ENCODE measurements around the gene MAPK10. TPM values are rescaled to one million over a fixed set of nuclear protein-coding genes. Genes with fewer than 3 reads are reported as not detected.

Gene MAPK10
- total RNA-seq, 1 experiment from 2014 or later: 0.44 TPM

DNA sequence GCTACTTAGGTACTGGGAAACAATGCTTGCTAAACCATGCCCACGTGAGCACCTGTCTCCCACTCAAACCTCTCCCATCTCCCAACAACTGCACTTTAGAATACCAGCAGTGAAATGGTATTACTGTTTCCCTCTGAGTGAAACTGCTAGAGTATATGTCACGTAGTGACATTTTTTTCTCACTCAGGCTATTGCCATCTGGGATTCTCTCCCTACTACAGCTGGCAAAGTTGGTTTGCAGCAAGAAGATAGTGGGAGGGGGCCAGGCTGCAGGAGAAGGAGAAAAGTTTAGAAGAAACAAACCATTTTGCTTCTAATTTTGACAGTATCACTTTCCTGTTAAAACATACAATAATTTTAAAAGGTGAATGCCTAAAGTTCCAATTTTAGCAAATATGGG lies 358.3 kb downstream of the MAPK10 start:
- Histone ChIP-seq H3K4me3 (ENCODE audit: low read length) (no peak overlapping the region), H3K4me2 (ENCODE audit: low read length) (no peak overlapping the region), H4K20me1 (ENCODE audit: low read length) (no peaks in the 10 kb centered on the region), H3K27ac (ENCODE audit: low read length) (no peak overlapping the region), H3K9me2 (replicated peaks; ENCODE audit: low read length) (no peaks in the 10 kb centered on the region), H3K9ac (ENCODE audit: low read length) (no peak overlapping the region), H3F3A (ENCODE audit: low read length, unreplicated experiment) (no peaks in the 10 kb centered on the region), H2AFZ (ENCODE audit: low read length) (no peak overlapping the region), H3K79me2 (ENCODE audit: low read length) (no peaks in the 10 kb centered on the region), H3K36me3 (ENCODE audit: low read depth, low read length) (no peaks in the 10 kb centered on the region), H3K9me3 (ENCODE audit: low read length) (no peaks in the 10 kb centered on the region), H3K27me3 (ENCODE audit: low read length) (no peaks in the 10 kb centered on the region), H3K4me1 (ENCODE audit: insufficient read depth, low read length) (no peaks in the 10 kb centered on the region)
- no peak for DNase-seq
- ChIA-PET POLR2A (ENCODE audit: unreplicated experiment) (no interaction called here), CTCF (no interaction called here)
- TF ChIP-seq EZH2 (IDR thresholded peaks at IDR 0.05; ENCODE audit: low read length, unreplicated experiment) (no peak), EZH2phosphoT487 (IDR thresholded peaks at IDR 0.05; ENCODE audit: borderline replicate concordance, low read length) (no peak), CTCF (conservative IDR thresholded peaks at IDR 0.05; ENCODE audit: low read depth, low read length) (no peak)
- BruUV-seq (replicated peaks): no TSS peak
- intact Hi-C loops (cut with micrococcal nuclease): no loop called here
- no peak for ATAC-seq

DNA sequence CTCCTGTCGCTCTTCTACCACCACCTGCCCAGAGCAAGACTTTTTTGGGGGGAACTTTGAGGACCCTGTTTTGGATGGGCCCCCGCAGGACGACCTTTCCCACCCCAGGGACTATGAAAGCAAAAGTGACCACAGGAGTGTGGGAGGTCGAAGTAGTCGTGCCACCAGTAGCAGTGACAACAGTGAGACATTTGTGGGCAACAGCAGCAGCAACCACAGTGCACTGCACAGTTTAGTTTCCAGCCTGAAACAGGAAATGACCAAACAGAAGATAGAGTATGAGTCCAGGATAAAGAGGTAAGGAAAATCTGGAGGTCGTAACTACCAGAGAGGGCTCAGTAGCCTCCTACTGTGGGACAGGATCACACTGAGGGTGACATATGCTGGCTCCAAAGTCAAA lies 364.5 kb downstream of the MAPK10 start:
- intact Hi-C loops (cut with micrococcal nuclease): no loop called here
- no peaks in the 10 kb centered on the region for H3K79me2 ChIP-seq (ENCODE audit: low read length)
- no peaks in the 10 kb centered on the region for H3F3A ChIP-seq (ENCODE audit: low read length, unreplicated experiment)
- ChIA-PET POLR2A (ENCODE audit: unreplicated experiment) (interaction anchor here (0.8 kb wide), 1 partner anchor 9 kb away, joined by 4 read pairs; no protein-coding TSS in a partner anchor), CTCF (no interaction called here)
- H3K27me3 ChIP-seq (ENCODE audit: low read length): no peaks in the 10 kb centered on the region
- H3K36me3 ChIP-seq (ENCODE audit: low read depth, low read length): no peaks in the 10 kb centered on the region
- no peak overlapping the region for H3K4me2 ChIP-seq (ENCODE audit: low read length)
- no peak overlapping the region for H3K27ac ChIP-seq (ENCODE audit: low read length)
- H4K20me1 ChIP-seq (ENCODE audit: low read length): no peaks in the 10 kb centered on the region
- H2AFZ ChIP-seq (ENCODE audit: low read length): no peak overlapping the region
- TF ChIP-seq EZH2 (IDR thresholded peaks at IDR 0.05; ENCODE audit: low read length, unreplicated experiment) (no peak), CTCF (conservative IDR thresholded peaks at IDR 0.05; ENCODE audit: low read depth, low read length) (no peak), EZH2phosphoT487 (IDR thresholded peaks at IDR 0.05; ENCODE audit: borderline replicate concordance, low read length) (no peak)
- H3K9me3 ChIP-seq (ENCODE audit: low read length): no peaks in the 10 kb centered on the region
- H3K4me3 ChIP-seq (ENCODE audit: low read length): no peak overlapping the region
- DNase-seq (no peak), ATAC-seq (no peak)
- BruUV-seq (replicated peaks): no TSS peak
- no peaks in the 10 kb centered on the region for H3K9me2 ChIP-seq (replicated peaks; ENCODE audit: low read length)
- H3K4me1 ChIP-seq (ENCODE audit: insufficient read depth, low read length): no peaks in the 10 kb centered on the region
- H3K9ac ChIP-seq (ENCODE audit: low read length): no peak overlapping the region

DNA sequence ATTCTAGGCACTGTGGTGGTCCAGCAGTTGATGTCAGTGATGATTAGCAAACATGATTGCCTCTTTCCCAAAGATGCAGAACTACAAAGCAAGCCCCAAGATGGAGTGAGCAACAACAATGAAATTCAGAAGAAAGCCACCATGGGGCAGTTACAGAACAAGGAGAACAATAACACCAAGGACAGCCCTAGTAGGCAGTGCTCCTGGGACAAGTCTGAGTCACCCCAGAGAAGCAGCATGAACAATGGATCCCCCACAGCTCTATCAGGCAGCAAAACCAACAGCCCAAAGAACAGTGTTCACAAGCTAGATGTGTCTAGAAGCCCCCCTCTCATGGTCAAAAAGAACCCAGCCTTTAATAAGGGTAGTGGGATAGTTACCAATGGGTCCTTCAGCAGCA lies 365.3 kb downstream of the MAPK10 start:
- ChIA-PET CTCF (no interaction called here), POLR2A (ENCODE audit: unreplicated experiment) (no interaction called here)
- intact Hi-C loops (cut with micrococcal nuclease): no loop called here
- Histone ChIP-seq H3K9ac (ENCODE audit: low read length) (no peak overlapping the region), H3K9me3 (ENCODE audit: low read length) (no peaks in the 10 kb centered on the region), H3K27ac (ENCODE audit: low read length) (no peak overlapping the region), H3K9me2 (replicated peaks; ENCODE audit: low read length) (no peaks in the 10 kb centered on the region), H3K4me3 (ENCODE audit: low read length) (no peak overlapping the region), H4K20me1 (ENCODE audit: low read length) (no peaks in the 10 kb centered on the region), H3K27me3 (ENCODE audit: low read length) (no peaks in the 10 kb centered on the region), H3K36me3 (ENCODE audit: low read depth, low read length) (no peaks in the 10 kb centered on the region), H3K4me2 (ENCODE audit: low read length) (no peak overlapping the region), H3K4me1 (ENCODE audit: insufficient read depth, low read length) (no peaks in the 10 kb centered on the region), H3F3A (ENCODE audit: low read length, unreplicated experiment) (no peaks in the 10 kb centered on the region), H2AFZ (ENCODE audit: low read length) (no peak overlapping the region), H3K79me2 (ENCODE audit: low read length) (no peaks in the 10 kb centered on the region)
- TF ChIP-seq EZH2phosphoT487 (IDR thresholded peaks at IDR 0.05; ENCODE audit: borderline replicate concordance, low read length): no peak
- TF ChIP-seq CTCF (conservative IDR thresholded peaks at IDR 0.05; ENCODE audit: low read depth, low read length): no peak
- no peak for TF ChIP-seq EZH2 (IDR thresholded peaks at IDR 0.05; ENCODE audit: low read length, unreplicated experiment)
- ATAC-seq (no peak), DNase-seq (no peak)
- no TSS peak for BruUV-seq (replicated peaks)

All from PC-3 (cell line).